A549 treated with AZD9567 at 1 μM for 4 hours (cell line): ENCODE results near the gene CMTM8. TPM values are rescaled to one million over a fixed set of nuclear protein-coding genes. Genes with fewer than 3 reads are reported as not detected.

Source experiments
- total RNA-seq: library from RNA; stranded (reverse); fragments of 200-300 nt; extraction: Qiagen RNA extraction; gene quantifications from 5 replicates; pipeline ENCODE4 v1.2.3, GENCODE V29; 2022; ENCODE audit not compliant: insufficient read depth

The CMTM8 gene
- 6.8 to 13.2 TPM (median 11.5 TPM) in 5 replicates for total RNA-seq

GRCh38 chr3:32238453-32239306, at the start of gene CMTM8:
CMTM8 (plus strand) TSS chr3:32238680; CDS start chr3:32238973, 293 bp downstream.

GRCh38 chr3:32391643-32392535, 153.4 kb downstream of the CMTM8 start, which contains the start of gene CMTM7:
CMTM7 (plus strand) TSS chr3:32391853; CDS start chr3:32391907, 54 bp downstream.

Other genes starting within 250 kb of the CMTM8 start
- 16.4 to 20.4 TPM (median 20.1 TPM) in 5 replicates for gene GPD1L, start 132.1 kb upstream of the CMTM8 start, total RNA-seq
- gene CMTM7, start 153.2 kb downstream of the CMTM8 start, total RNA-seq: 27.7 to 36.9 TPM (median 34.8 TPM) in 5 replicates